ENCODE measurements around the gene TROAP. TPM values are rescaled to one million over a fixed set of nuclear protein-coding genes. Genes with fewer than 3 reads are reported as not detected.

Gene TROAP, protein sequence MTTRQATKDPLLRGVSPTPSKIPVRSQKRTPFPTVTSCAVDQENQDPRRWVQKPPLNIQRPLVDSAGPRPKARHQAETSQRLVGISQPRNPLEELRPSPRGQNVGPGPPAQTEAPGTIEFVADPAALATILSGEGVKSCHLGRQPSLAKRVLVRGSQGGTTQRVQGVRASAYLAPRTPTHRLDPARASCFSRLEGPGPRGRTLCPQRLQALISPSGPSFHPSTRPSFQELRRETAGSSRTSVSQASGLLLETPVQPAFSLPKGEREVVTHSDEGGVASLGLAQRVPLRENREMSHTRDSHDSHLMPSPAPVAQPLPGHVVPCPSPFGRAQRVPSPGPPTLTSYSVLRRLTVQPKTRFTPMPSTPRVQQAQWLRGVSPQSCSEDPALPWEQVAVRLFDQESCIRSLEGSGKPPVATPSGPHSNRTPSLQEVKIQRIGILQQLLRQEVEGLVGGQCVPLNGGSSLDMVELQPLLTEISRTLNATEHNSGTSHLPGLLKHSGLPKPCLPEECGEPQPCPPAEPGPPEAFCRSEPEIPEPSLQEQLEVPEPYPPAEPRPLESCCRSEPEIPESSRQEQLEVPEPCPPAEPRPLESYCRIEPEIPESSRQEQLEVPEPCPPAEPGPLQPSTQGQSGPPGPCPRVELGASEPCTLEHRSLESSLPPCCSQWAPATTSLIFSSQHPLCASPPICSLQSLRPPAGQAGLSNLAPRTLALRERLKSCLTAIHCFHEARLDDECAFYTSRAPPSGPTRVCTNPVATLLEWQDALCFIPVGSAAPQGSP
- 10 to 100 TPM in 1 of 2 donors, not detected in 1; 17.5 TPM for total RNA-seq
- polyA plus RNA-seq, result 1 to 10 TPM in 1 of 2 donors, under 1 TPM in 1; 0.97 to 2.0 TPM

DNA sequence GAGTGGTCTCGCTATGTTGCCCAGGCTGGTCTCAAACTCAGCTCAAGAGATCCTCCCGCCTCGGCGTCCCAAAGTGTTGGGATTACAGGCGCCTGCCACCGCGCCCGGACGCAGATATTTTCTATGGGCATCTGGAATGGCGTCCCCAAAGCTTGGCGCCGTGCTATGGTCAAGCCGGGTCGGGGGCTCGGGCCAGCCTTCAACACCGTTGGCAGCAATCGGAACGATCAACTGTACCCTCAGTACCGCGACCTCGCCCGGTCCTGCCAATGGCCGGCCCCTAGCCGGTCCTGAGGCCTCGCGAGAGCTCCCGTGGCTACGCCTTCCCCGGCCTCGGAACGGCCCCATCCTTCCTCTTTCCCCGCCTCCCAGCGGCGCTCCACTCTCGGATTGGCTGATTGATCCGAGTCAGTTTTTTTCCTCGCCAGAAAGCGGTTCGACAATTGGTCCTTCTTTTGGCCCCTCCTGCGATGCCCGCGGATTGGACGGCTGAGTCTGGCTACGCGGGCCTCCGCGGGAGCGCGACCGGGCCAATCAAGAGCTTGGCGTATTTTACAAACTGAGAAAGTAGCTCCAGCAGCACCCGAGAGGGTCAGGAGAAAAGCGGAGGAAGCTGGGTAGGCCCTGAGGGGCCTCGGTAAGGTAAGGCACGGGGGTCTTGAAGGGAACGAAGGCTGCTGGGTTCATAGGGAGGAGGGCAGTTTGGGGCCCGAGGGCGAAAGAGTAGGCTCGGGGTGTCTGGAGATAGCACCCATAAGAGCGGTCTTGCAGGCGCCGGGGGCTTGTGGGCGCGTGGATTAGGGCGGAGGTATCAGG lies at the start of gene TROAP:
Gene TROAP (plus strand): TSS at position 548 of the 816 bp plus-strand sequence. CDS start 354 bp downstream, outside the sequence.
- H3K4me3 ChIP-seq (ENCODE audit: low read depth in 1 of 3, low read length in 3 of 3), result peak within 1 kb of the TSS; percentile 67 to 89 (median 70)
- no peak within 1 kb of the TSS for H3K9ac ChIP-seq (ENCODE audit: low read depth in 1 of 2, low read length in 2 of 2)
- peak; percentile 95 for DNase-seq (ENCODE audit: low spot score)
- H3K9me3 ChIP-seq (ENCODE audit: control insufficient read depth in 4 of 4, low read length in 3 of 4), result no peaks in the 10 kb centered on the region
- TF ChIP-seq YY1 (IDR thresholded peaks at IDR 0.05), result peak; percentile 93
- no peak for TF ChIP-seq TAF1 (conservative IDR thresholded peaks at IDR 0.05)
- peak; percentile 94 for TF ChIP-seq SP1 (IDR thresholded peaks at IDR 0.05)
- peak in 1 of 2 donors; percentile 66 for TF ChIP-seq GABPA (IDR thresholded peaks at IDR 0.05 in 1 of 2, conservative IDR thresholded peaks at IDR 0.05 in 1 of 2)
- TF ChIP-seq, protein P1, sequence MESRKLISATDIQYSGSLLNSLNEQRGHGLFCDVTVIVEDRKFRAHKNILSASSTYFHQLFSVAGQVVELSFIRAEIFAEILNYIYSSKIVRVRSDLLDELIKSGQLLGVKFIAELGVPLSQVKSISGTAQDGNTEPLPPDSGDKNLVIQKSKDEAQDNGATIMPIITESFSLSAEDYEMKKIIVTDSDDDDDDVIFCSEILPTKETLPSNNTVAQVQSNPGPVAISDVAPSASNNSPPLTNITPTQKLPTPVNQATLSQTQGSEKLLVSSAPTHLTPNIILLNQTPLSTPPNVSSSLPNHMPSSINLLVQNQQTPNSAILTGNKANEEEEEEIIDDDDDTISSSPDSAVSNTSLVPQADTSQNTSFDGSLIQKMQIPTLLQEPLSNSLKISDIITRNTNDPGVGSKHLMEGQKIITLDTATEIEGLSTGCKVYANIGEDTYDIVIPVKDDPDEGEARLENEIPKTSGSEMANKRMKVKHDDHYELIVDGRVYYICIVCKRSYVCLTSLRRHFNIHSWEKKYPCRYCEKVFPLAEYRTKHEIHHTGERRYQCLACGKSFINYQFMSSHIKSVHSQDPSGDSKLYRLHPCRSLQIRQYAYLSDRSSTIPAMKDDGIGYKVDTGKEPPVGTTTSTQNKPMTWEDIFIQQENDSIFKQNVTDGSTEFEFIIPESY (IDR thresholded peaks at IDR 0.05), result peak; percentile 99
- no peak for TF ChIP-seq RXRA (IDR thresholded peaks at IDR 0.05)
- no peaks in the 10 kb centered on the region for H3K36me3 ChIP-seq (ENCODE audit: control insufficient read depth in 4 of 4, insufficient read depth in 3 of 4, low read depth in 1 of 4, low read length in 3 of 4)
- H3K27me3 ChIP-seq (ENCODE audit: control insufficient read depth in 4 of 4, insufficient read depth in 4 of 4, low read length in 3 of 4), result no peaks in the 10 kb centered on the region
- WGBS, result 2% methylated on average over 65 of the region's 65 CpGs
- H3K27ac ChIP-seq (ENCODE audit: low read depth in 1 of 2, low read length in 2 of 2), result no peak within 1 kb of the TSS
- peaks cover 2 to 14% (median 10%) of the 10 kb centered on the region in 4 donors for H3K4me1 ChIP-seq (ENCODE audit: control insufficient read depth in 4 of 4, insufficient read depth in 4 of 4, low read length in 3 of 4)

DNA sequence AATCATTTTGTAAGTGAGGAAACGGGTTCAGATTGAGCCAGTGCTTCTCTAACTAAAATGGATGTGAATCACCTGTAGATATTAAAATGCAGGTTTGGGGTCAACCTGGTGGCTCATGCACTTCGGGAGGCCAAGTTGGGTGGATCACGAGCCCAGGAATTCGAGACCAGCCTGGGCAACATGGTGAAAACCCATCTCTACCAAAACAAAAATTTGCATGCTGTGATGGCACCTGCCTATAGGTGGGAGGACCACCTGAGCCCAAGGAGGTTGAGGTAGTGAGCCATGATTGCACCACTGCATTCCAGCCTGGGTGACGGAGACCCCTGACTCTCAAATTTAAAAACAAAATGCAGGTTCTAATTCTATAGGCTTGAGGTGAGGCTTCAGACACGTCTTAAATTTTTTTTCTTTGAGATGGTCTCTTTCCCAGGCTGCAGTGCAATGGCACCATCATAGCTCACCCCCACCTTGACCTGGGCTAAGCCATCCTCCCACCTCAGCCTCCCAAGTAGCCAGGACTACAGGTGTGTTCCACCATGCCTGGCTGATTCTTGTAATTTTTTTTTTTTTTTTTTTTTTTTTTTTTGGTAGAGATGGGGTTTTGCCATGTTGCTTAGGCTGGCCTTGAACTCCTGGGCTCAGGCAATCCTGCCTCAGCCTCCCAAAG lies 49.2 kb upstream of the TROAP start:
- DNase-seq (ENCODE audit: low spot score), result no peak
- H3K36me3 ChIP-seq (ENCODE audit: control insufficient read depth in 4 of 4, insufficient read depth in 3 of 4, low read depth in 1 of 4, low read length in 3 of 4), result peaks cover 13 to 37% (median 33%) of the 10 kb centered on the region in 4 donors
- H3K27ac ChIP-seq (ENCODE audit: low read depth in 1 of 2, low read length in 2 of 2), result no peak overlapping the region
- no peaks in the 10 kb centered on the region for H3K4me1 ChIP-seq (ENCODE audit: control insufficient read depth in 4 of 4, insufficient read depth in 4 of 4, low read length in 3 of 4)
- TF ChIP-seq, protein P2, sequence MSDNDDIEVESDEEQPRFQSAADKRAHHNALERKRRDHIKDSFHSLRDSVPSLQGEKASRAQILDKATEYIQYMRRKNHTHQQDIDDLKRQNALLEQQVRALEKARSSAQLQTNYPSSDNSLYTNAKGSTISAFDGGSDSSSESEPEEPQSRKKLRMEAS (IDR thresholded peaks at IDR 0.05), result no peak
- TF ChIP-seq FOXA1 (IDR thresholded peaks at IDR 0.05), result no peak
- H3K4me3 ChIP-seq (ENCODE audit: low read depth in 1 of 3, low read length in 3 of 3), result no peak overlapping the region
- no peaks in the 10 kb centered on the region for H3K9me3 ChIP-seq (ENCODE audit: control insufficient read depth in 4 of 4, low read length in 3 of 4)
- H3K27me3 ChIP-seq (ENCODE audit: control insufficient read depth in 4 of 4, insufficient read depth in 4 of 4, low read length in 3 of 4), result no peaks in the 10 kb centered on the region
- WGBS, result 96% methylated on average over 6 of the region's 6 CpGs
- no peak overlapping the region for H3K9ac ChIP-seq (ENCODE audit: low read depth in 1 of 2, low read length in 2 of 2)

DNA sequence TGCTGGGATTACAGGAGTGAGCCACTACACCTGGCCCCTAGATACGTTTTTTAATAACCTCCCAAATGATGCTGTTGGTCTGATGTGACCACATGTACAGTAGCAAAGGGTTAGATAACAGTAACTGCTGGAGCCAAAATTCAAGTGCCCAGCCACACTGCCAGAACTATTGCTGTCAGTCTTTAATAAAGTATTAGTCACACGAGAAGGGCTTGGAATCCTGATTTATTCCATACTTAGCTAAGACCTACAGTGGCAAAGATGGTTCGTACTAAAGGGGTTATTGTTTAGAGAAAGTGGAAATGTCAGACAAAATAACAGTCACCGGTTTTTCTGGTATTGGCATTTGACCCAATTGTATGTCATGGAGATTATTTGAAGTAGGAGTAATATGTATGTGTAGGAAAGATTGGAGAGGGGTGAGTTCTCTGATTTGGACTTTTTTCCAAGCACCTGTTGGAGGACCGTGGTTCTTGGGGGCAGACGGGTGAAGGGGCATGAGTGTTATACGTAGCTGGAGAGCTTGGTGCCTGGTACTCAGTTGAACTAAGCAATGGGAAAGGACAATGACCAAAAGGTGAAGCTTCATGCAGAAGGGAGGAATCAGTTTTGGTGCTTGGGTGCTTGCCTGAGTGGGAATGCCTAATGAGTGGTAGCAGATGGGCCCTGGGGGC lies 48.5 kb upstream of the TROAP start:
- Histone ChIP-seq H3K9ac (ENCODE audit: low read depth in 1 of 2, low read length in 2 of 2) (no peak overlapping the region), H3K9me3 (ENCODE audit: control insufficient read depth in 4 of 4, low read length in 3 of 4) (no peaks in the 10 kb centered on the region), H3K27me3 (ENCODE audit: control insufficient read depth in 4 of 4, insufficient read depth in 4 of 4, low read length in 3 of 4) (no peaks in the 10 kb centered on the region), H3K27ac (ENCODE audit: low read depth in 1 of 2, low read length in 2 of 2) (no peak overlapping the region), H3K36me3 (ENCODE audit: control insufficient read depth in 4 of 4, insufficient read depth in 3 of 4, low read depth in 1 of 4, low read length in 3 of 4) (peaks cover 10 to 36% (median 31%) of the 10 kb centered on the region in 4 donors), H3K4me3 (ENCODE audit: low read depth in 1 of 3, low read length in 3 of 3) (no peak overlapping the region), H3K4me1 (ENCODE audit: control insufficient read depth in 4 of 4, insufficient read depth in 4 of 4, low read length in 3 of 4) (peaks cover 0 to 1% (median 0%) of the 10 kb centered on the region in 4 donors)
- DNase-seq (ENCODE audit: low spot score), result no peak
- 93% methylated on average over 7 of the region's 7 CpGs for WGBS
- TF ChIP-seq TAF1 (conservative IDR thresholded peaks at IDR 0.05), result no peak
- TF ChIP-seq FOXA2 (IDR thresholded peaks at IDR 0.05), result no peak
- TF ChIP-seq, protein P3, sequence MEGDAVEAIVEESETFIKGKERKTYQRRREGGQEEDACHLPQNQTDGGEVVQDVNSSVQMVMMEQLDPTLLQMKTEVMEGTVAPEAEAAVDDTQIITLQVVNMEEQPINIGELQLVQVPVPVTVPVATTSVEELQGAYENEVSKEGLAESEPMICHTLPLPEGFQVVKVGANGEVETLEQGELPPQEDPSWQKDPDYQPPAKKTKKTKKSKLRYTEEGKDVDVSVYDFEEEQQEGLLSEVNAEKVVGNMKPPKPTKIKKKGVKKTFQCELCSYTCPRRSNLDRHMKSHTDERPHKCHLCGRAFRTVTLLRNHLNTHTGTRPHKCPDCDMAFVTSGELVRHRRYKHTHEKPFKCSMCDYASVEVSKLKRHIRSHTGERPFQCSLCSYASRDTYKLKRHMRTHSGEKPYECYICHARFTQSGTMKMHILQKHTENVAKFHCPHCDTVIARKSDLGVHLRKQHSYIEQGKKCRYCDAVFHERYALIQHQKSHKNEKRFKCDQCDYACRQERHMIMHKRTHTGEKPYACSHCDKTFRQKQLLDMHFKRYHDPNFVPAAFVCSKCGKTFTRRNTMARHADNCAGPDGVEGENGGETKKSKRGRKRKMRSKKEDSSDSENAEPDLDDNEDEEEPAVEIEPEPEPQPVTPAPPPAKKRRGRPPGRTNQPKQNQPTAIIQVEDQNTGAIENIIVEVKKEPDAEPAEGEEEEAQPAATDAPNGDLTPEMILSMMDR (IDR thresholded peaks at IDR 0.05; ENCODE audit: low read depth, low read length, missing input control), result no peak
- TF ChIP-seq, protein P4, sequence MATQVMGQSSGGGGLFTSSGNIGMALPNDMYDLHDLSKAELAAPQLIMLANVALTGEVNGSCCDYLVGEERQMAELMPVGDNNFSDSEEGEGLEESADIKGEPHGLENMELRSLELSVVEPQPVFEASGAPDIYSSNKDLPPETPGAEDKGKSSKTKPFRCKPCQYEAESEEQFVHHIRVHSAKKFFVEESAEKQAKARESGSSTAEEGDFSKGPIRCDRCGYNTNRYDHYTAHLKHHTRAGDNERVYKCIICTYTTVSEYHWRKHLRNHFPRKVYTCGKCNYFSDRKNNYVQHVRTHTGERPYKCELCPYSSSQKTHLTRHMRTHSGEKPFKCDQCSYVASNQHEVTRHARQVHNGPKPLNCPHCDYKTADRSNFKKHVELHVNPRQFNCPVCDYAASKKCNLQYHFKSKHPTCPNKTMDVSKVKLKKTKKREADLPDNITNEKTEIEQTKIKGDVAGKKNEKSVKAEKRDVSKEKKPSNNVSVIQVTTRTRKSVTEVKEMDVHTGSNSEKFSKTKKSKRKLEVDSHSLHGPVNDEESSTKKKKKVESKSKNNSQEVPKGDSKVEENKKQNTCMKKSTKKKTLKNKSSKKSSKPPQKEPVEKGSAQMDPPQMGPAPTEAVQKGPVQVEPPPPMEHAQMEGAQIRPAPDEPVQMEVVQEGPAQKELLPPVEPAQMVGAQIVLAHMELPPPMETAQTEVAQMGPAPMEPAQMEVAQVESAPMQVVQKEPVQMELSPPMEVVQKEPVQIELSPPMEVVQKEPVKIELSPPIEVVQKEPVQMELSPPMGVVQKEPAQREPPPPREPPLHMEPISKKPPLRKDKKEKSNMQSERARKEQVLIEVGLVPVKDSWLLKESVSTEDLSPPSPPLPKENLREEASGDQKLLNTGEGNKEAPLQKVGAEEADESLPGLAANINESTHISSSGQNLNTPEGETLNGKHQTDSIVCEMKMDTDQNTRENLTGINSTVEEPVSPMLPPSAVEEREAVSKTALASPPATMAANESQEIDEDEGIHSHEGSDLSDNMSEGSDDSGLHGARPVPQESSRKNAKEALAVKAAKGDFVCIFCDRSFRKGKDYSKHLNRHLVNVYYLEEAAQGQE (IDR thresholded peaks at IDR 0.05), result no peak
- TF ChIP-seq NR2F2 (IDR thresholded peaks at IDR 0.05), result no peak
- TF ChIP-seq FOXA1 (IDR thresholded peaks at IDR 0.05), result no peak
- TF ChIP-seq HNF4A (conservative IDR thresholded peaks at IDR 0.05), result no peak
- no peak for TF ChIP-seq RXRA (IDR thresholded peaks at IDR 0.05)
- no peak for TF ChIP-seq GABPA (IDR thresholded peaks at IDR 0.05 in 1 of 2, conservative IDR thresholded peaks at IDR 0.05 in 1 of 2)

Data from liver (tissue), 9 donors.